ENCODE measurements around the gene FNTB. TPM values are rescaled to one million over a fixed set of nuclear protein-coding genes. Genes with fewer than 3 reads are reported as not detected.

The FNTB gene, protein sequence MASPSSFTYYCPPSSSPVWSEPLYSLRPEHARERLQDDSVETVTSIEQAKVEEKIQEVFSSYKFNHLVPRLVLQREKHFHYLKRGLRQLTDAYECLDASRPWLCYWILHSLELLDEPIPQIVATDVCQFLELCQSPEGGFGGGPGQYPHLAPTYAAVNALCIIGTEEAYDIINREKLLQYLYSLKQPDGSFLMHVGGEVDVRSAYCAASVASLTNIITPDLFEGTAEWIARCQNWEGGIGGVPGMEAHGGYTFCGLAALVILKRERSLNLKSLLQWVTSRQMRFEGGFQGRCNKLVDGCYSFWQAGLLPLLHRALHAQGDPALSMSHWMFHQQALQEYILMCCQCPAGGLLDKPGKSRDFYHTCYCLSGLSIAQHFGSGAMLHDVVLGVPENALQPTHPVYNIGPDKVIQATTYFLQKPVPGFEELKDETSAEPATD
- total RNA-seq (2014; rRNA removed; shearing (Covaris generic); ENCODE audit: low replicate concordance), result 5.3 and 12.9 TPM in 2 replicates

DNA sequence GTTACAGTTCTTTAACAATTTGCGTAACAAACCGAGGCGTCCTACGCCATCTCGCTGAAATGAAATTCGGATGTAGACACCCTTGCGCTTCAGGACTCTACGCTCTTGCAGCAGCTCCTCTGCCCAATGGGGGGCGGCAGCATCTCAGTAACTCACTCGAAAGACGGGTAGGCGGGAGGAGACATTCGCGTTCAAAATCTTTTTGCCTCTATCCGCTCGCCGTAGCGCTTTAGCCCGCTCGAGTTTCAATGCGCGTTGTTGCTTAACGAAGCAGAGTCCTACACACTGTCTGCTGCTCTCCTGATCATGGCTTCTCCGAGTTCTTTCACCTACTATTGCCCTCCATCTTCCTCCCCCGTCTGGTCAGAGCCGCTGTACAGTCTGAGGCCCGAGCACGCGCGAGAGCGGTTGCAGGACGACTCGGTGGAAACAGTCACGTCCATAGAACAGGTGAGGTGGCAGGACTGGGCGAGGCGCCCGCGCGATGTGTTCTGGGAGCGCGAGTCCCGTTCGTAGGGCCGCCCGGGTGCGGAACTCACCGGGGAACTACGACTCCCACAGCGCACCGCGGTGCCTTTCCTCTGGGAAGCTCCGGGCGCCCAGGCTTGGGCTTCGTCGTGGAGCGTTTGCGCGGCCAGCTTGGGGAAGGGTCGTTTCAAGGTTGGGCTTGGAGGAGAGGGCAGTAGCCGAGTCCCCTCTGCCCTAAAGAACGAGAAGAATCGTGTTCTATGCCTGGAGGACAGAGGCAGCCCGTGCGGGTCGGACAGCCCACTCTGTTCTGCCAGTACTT is at the start of gene FNTB:
TSS of gene FNTB (plus strand) at position 248 of the 790 bp plus-strand sequence. CDS start at position 307, 59 bp downstream.
- in situ Hi-C loops (cut with HindIII; ENCODE audit: low pct_unique_long_range_greater_than_20kb, low sequenced_read_pairs), result no loop called here
- peak; percentile 90 for DNase-seq (ENCODE audit: low read depth)

DNA sequence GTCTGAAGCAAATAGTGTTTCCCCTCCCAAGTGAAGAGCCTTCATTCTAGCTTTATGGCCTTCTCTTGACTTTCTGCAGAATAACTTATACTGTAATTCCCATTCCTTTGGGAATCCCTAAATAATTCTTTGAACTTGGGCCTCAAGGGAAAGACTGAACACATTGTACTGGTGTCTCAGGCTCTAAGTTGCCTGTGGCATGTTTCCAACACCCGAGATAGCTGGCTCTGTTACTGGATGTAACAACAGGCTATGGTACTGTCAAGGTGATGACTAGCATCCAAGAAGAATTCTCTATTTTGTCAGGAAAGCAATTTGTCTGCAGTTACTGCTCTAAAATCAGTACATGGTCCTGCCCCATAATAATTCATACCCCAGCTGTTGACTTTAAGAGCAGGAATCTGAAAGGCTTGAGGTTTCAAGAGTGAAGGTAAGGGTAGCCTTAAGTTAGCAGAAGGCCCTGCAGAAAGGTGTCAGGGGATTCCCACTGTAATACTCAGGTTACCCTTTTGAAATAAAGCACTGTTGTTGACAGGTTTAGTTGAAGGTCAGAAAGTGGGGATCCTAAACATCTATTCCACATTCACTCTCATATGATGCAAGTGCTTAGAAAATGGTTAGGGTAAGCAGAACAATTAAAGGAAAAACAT is 49.4 kb upstream of the FNTB start:
- in situ Hi-C loops (cut with HindIII; ENCODE audit: low pct_unique_long_range_greater_than_20kb, low sequenced_read_pairs), result no loop called here

DNA sequence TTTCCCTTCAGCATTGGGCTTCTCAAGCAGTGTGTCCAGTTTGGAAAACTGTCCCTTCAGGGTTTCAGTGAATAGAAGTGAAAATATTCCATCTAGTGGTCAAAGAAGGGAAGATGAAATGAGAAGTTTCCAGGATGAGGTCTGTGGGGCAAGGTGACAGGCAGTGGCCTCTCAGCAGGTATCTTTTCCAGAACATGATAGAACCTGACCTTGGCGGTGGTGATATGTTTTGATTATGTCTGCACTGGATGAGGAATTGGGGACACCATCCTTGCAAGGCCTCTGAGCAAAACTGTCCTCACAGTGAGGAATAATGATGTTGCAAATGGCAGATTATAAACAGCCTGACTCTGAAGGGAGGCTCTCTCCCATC is 48.9 kb upstream of the FNTB start:
- DNase-seq (ENCODE audit: low read depth), result peak; percentile 40
- in situ Hi-C loops (cut with HindIII; ENCODE audit: low pct_unique_long_range_greater_than_20kb, low sequenced_read_pairs), result no loop called here

More for the DNA sequence above, 49.4 kb upstream of the FNTB start:
- no peak for DNase-seq (ENCODE audit: low read depth)

DNA sequence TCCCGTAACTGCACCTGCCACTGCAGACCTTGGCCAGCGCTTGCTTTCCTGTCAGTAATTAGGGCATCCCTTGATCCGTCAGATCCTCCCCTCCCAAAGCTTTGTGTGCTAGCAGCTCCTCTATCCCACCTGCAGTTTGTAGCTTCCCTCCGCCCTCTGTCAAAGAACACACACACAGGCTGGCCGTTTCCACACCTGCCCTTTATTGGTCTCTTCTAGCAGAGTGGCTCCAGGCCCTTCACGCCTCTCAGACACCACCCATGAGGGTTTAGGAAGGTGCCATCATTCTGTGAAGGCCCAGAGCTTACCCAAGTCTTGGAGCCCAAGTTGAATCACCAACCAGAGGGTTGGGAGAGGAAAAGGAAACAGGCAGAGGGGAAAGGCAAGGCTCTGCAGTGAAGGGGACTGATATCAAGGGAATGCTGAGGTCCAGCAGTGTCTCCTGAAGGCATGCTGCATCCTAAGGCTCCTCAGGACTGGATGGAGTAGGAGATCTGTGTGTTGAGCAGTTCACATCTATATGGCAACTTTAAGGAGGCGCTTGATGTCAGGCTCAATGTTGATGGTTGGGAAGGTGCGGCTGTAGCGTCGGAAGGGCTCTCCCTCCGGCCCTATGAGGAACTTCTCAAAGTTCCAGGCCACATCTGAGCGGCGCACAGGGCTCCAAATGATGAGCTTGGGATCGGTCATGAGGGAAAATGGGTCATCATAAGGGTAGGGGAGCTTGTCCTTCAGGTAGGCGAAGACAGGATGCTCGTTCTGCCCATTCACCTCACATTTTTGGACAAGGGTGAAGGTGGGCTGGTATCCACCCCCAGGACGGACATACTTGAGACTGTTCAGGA is 47.5 kb upstream of the FNTB start:
- in situ Hi-C loops (cut with HindIII; ENCODE audit: low pct_unique_long_range_greater_than_20kb, low sequenced_read_pairs), result no loop called here
- DNase-seq (ENCODE audit: low read depth), result no peak

DNA sequence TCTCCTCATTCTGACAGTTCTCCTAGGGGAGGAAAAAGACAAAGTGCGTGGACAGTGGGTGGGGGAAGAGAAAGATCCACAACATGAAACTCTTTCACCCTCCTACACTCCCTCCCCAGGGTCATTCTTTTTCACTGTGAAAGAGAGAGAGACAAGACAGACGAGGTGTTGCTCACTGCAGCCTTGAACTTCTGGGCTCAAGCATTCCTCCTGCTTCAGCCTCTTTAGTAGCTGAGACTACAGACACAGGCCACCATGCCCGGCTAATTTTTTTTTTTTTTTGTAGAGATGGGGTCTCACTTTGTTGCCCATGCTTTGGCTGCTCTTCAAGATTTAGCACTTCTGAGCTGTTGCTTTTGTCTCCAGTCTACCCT is 46.9 kb upstream of the FNTB start:
- in situ Hi-C loops (cut with HindIII; ENCODE audit: low pct_unique_long_range_greater_than_20kb, low sequenced_read_pairs), result no loop called here
- DNase-seq (ENCODE audit: low read depth), result no peak

DNA sequence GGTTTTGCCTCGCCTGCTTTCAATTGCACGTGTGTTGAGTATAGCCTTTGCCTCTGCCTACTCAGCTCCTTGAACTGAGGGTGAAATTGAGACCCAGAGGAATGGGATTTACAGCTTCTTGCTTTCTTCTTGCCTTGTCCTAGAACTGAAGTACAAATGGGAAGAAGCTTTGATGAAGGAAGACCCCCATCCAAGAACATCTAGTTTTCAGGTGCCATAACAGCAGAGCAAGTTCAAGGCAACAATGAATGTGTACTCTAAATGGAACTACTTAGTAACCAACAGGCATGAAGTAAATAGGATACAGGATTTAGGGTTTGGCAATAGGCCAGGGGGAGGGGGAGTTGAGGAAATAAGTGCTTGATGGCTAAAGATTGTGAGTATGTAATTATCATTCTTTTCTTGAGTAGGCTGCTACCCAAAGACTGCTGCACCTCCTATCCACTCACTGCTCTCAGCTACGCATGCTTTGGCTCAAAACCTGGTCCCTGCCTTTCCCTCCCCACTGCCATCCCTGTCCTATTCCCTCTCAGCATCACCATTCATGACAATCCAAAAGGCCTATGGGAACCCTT is 46.3 kb upstream of the FNTB start:
- DNase-seq (ENCODE audit: low read depth), result no peak
- in situ Hi-C loops (cut with HindIII; ENCODE audit: low pct_unique_long_range_greater_than_20kb, low sequenced_read_pairs), result no loop called here

DNA sequence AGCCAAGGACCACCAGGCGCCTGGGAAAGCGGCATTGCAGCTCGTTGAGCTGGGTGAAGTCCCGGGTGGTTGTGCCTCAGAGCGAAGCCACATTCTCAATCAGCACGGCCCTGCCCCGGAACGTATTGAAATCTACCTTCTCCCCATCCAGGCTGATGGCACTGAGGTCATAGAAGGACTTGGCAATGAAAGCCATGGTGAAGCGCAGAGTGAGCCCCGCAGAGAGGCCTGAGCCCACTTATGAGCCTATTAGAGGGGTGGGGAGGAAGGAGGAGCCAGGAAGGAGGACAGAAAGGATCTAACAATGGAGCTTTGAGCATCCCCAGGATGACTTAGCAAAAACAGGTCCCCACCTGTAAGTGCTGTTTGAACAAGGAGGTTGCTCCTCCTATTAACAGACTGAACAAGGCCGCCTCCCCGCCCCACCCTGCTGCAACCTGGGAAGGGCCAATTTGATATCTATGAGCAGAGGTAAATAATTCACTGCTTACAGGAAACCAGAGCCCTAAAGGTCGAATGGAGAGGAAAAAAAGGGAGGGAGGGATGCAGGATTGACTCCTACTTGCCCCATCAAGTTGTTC is 44.1 kb upstream of the FNTB start, which contains the start of gene GPX2:
TSS of gene GPX2 (minus strand) at position 215 of the 581 bp plus-strand sequence. CDS start at position 196, 19 bp downstream.
- DNase-seq (ENCODE audit: low read depth), result peak; percentile 80

DNA sequence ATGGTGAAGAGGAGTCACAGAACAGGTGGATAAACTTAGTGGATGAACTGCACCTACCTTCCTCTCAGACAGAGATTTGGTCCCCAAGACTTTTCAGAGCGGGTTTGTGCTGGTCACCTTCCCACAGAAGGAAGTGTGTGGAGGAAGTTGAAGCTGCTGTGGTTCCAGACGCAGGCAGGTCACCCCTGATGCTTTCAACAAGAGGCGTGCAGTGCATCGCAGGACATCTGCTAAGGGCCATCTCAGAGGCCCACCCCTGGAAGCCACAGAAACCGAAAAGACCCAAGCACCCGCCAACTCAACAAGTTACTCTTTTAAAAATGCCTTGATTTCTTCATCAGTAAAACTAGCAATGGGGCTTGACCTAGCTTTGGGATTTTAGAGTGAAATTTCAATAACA is 43.1 kb upstream of the FNTB start:
- in situ Hi-C loops (cut with HindIII; ENCODE audit: low pct_unique_long_range_greater_than_20kb, low sequenced_read_pairs), result no loop called here
- DNase-seq (ENCODE audit: low read depth), result no peak

More for the DNA sequence above, 44.1 kb upstream of the FNTB start, which contains the start of gene GPX2:
- in situ Hi-C loops (cut with HindIII; ENCODE audit: low pct_unique_long_range_greater_than_20kb, low sequenced_read_pairs), result no loop called here

DNA sequence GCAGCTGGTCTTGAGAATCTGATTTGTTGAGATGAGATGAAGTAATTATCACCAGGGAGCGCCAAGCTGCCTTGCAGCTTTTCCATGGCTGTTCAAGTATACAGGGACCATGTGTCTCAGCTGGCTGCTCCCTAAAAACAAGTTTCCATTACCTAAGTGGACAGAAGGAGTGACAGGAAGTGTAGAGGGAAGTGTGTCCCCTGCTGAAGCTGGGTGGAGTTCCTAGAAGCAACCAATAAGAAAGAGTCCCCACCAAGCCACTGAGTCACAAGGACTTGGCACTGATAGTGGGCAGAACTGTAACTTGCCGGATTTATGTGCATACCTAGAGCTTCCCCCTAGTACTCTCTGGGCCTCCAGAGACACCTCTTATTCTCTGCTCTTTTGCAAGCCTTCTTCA is 42.7 kb upstream of the FNTB start:
- DNase-seq (ENCODE audit: low read depth), result no peak
- in situ Hi-C loops (cut with HindIII; ENCODE audit: low pct_unique_long_range_greater_than_20kb, low sequenced_read_pairs), result no loop called here

DNA sequence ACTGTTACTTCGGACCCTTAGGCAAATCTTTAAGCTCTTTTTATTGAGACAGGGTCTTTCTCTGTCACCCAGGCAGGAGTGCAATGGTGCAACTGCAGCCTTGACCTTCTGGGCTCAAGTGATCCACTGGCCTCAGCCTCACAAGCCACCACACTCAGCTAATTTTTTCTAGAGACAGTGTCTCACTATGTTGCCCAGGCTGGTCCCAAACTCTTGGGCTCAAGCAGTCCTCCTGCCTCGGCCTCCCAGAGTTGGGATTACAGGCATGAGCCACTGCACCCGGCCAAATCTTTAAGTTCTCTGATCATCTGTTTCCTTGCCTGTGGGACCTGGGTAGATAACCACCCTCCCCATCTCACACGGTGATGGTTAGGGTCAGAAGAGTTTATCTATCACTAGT is 41.8 kb upstream of the FNTB start:
- no peak for DNase-seq (ENCODE audit: low read depth)

DNA sequence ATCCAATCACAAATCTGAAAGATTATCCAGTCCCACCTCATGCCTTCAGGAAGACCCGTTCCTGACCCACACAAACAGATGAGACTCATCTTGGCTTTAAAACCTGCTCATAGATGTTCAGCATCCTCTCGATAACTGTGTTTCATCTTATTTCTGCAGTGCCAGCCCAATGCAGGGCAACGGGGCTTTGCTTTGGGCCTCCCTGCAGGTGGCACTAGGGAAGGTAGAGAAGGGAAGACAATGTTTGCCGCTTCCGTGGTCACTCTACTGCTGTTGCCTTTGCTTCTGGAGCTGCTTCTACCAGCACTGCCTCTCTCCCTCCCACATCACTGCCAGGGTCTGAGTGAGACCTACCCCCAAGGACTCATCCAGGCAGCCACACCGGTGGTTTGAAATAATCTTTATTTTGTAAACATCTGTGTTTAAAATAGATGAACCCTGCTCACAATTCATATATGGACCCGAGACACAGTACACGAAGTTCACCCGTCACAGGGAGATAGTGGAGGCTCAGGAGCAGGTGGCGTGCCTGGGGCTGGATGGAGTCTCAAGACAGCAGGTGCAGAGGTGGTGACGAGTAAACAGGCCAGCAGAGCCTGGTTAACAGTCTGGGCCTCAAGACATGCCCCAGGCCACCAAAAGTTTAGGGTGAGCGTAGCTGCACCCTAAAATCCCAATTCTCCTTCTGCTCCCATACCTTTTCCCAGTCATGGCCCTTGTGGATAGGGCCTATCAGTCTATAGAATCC is 41.1 kb upstream of the FNTB start:
- DNase-seq (ENCODE audit: low read depth), result no peak
- in situ Hi-C loops (cut with HindIII; ENCODE audit: low pct_unique_long_range_greater_than_20kb, low sequenced_read_pairs), result no loop called here

More for the DNA sequence above, 41.8 kb upstream of the FNTB start:
- in situ Hi-C loops (cut with HindIII; ENCODE audit: low pct_unique_long_range_greater_than_20kb, low sequenced_read_pairs), result no loop called here

DNA sequence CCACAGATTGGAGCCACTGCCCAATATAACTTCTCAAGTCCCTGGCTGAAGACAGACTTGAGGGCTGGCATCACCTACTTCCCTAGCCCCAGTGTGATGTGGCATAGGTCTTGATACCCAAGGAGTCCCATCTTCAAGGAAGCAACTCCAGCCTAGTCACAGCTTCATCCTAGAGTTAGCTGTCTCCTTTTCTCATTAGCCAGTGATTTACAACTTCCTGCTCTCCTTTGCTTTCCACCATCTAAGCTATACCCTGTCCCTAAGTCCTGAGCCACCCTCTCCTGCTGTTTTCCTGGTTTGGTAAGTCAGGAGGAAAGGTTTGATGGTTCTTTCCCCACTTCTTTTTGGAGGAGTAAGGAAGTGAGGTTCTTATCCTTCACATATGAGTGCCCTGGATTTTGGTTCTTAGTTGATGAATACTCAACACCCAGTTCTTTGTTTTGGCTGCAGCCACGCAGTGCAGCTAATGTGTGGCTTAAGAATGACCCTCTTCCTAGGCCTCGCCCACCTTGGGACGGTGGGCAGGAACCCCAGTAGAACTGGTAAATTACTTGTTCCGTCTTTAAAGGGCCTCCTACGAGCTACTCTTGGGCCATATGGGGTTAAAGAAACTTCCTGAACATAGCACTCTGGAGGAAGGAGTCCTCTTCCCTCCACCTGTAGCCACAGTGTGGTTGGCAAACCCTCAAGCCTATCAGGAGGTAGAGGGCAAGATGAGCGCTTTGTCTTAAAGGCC is 40.2 kb upstream of the FNTB start:
- in situ Hi-C loops (cut with HindIII; ENCODE audit: low pct_unique_long_range_greater_than_20kb, low sequenced_read_pairs), result no loop called here
- DNase-seq (ENCODE audit: low read depth), result no peak

DNA sequence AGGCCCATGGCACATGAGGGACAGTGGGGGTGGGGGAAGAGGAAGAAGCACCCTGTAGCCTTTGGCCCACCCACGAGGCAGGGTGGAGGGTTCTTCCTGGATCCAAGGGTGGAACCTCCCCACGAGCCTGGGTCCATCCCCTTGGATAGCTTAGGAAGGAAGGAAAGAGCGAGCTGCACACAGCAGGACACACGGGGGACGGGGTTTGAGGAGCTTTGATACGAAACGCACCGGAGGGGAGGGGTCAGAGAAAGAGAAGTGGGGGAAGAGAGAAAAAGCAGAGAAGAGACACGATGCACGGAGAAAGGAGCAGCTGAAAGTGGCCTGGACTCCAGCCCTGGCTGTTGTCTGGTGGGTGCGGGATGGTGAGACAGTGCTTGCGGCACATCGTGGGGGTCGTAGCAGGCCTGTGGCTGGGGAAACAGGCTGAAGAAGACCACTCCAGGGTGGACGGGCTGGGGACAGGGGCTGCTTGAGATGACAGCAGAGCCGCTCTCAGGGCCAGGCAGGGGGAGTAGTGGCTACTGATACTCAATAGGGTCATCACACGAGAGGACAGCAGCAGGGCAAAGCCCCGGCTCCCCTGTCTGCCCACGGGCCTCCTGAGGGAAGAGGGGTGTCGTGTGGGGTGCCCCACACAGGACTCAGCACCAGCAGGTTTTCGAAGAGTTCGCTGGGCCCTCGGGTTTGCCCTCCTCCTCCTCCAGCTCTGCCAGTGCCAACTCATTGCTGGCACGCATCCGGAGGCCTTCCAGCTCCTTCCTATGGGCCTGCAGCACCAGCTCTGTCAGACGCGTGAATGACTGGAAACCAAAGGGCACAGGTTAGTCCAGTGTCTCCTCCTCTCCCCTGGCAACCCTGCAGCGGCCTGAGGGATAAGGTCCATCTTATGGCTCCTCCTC is 38.7 kb upstream of the FNTB start:
- in situ Hi-C loops (cut with HindIII; ENCODE audit: low pct_unique_long_range_greater_than_20kb, low sequenced_read_pairs), result no loop called here
- no peak for DNase-seq (ENCODE audit: low read depth)

DNA sequence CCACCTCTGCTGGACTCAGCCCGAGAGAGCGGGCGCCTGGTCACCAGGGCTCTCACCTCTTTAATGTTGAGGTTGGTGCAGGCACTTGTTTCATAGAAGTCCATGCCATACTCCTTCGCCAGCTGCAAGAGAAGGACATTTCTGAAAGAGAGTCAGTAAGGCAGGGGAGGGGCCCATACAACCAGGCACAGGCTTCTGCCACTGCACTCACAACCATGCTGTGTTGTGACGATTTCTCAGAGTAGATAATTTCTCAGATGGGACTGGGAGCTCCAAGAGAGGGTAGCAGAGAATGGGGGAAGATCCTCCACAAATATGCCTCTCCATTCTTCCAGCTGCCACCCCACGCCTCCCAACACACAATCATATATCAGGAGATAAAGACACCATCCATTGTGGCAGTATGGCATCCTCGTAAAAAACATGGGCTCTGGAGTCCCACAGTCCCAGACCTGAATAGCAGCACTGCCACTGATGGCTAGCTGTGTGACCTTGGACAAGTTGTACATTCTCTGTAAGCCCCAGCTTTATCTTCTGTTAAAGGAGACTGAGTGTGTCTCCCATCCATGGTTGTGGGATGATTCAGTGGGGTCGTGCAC is 38.0 kb upstream of the FNTB start:
- DNase-seq (ENCODE audit: low read depth), result no peak
- in situ Hi-C loops (cut with HindIII; ENCODE audit: low pct_unique_long_range_greater_than_20kb, low sequenced_read_pairs), result no loop called here

DNA sequence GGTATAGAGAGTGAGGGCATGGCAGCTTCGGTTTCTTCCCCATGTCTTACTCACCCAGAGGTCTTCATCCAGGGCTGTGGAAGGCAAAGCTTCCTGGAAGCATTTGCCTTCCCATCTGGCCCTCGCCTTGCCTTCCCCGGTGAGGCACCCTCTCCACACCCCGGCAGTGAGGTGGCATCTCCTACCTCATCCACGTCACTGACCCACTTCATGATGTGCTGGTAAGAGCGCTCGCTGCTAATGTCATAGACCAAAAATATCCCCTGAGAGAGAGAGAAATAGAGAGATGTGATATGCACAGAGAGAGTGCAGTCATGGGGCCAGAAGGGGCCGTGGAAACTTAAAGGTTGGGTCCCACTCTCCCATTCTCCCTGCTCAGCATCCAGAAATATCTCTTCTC is 35.8 kb upstream of the FNTB start:
- in situ Hi-C loops (cut with HindIII; ENCODE audit: low pct_unique_long_range_greater_than_20kb, low sequenced_read_pairs), result no loop called here
- DNase-seq (ENCODE audit: low read depth), result no peak
